HTERT RPE-1 (cell line): ENCODE measurements around the gene TM7SF3.
"Not testable (repeated sequence)": the region's sequence is repeated elsewhere in the genome, so short reads cannot be mapped to it uniquely, and the experiment has no call there.

Source experiments
- in situ Hi-C: fragments of 300-500 bp; cut with MboI; formaldehyde crosslinking; loops from 4 replicates; pipeline ENCODE4 v1.14.3; 2020; ENCODE audit warnings: low sequenced_read_pairs

The TM7SF3 gene

DNA sequence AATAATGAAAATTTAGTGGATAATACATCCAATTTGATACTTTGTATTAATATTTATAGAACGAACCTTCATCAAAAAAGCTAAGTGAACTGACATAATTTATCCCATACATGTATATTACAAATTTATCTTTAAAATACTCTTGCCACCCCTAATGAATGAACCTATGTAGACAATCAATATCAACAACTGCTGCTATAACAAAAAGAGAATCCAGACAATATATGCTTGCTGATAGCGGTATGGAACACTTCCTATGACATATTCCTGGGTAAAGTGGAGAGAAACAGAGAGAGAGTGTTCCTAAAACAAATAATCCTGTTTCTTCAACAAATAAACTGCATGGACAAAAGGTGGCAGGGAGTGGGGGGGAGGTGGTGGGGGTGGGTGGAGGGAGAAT lies 31.3 kb downstream of the TM7SF3 start:
- in situ Hi-C loops = no loop called here

DNA sequence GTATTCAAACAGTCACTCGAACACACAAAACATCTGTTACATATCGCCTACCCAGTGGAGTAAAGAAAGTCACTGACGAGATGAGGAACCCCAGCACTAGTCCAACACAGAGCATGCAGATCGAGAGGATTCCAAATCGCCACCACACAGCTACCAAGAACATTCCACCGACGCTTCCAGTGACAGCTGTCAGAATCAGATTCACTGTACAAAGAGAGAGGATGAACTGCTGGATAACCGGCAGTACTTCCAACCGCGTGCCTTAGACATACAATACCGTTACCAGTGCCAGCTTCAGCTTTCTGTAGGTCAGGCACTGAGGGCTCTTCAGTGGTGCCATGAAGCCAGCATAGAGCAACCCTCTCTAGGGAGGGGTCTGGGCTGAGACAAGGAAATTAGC lies 34.5 kb downstream of the TM7SF3 start:
- in situ Hi-C loops = no loop called here

DNA sequence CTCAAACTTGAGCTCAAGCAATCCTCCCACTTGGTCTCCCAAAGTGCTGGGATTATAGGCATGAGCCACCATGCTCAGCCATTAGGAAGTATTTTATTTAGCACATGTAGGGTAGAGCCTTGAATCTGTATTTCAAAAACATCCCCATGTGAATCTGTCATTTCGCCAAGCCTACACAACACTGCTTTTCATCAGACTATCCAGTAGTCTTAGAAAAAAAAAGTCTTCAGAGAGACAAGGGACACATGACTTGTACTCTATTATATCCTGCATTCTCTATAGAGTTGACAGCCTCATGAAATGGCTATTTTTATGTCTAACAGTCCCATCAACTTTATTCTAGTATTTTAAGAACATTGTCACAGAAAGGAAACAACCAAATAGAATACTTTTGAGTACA lies 35.4 kb downstream of the TM7SF3 start:
- in situ Hi-C loops = no loop called here

DNA sequence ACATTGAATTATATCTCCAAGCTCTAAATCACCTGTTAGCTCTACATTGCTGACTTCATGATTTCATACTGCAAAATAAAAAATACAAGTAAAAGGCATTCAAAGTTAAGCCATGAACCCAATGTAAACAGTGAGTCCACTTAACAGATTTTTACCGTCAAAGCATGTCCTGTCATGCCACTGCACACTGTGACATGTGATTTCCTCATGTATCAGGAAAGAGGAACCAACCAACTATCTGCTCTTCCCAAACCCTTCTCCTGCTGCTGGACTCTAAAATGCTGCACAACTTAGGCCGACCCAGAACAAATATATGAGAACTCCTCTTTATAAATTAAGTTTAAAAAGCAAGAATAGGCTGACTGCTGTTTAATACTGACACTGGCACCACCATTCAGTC lies 37.5 kb downstream of the TM7SF3 start:
- in situ Hi-C loops = no loop called here

DNA sequence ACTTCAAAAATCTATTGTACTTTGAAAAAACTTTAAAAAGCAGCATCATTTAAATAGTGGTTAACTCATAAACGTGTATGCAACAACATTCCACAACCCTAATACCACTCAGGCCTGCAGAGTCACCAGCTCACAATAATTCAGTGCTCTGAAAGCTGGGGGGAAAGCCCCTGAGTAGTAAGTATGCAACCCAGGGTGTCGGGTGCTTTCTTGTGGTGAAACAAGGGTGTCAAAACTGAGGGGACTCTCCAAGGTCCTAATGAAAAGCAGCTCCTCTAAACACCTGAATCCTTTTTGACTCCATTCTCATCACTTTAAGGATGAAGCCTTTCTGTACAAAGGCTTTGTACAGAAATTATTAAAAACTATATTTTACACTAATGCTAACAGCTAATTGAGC lies 42.2 kb downstream of the TM7SF3 start:
- in situ Hi-C loops = no loop called here

DNA sequence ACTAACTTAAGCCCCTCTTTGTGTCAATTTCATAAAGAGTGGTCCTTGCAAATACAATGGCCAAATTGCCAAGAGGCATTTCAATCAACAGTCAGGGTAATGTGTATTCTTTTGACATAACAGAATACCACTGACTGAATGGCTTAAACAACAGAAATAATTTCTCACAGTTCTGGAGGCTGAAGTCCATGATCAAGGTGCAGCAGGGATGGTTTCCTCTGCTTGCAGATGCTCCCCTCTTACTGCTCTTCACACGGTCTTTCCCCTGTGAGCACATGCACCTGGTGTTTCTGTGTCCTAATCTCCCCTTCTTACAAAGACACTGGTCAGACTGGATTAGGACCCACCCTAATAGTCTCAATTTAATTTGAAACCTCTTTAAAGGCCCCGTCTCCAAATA lies 44.0 kb downstream of the TM7SF3 start:
- in situ Hi-C loops = no loop called here

DNA sequence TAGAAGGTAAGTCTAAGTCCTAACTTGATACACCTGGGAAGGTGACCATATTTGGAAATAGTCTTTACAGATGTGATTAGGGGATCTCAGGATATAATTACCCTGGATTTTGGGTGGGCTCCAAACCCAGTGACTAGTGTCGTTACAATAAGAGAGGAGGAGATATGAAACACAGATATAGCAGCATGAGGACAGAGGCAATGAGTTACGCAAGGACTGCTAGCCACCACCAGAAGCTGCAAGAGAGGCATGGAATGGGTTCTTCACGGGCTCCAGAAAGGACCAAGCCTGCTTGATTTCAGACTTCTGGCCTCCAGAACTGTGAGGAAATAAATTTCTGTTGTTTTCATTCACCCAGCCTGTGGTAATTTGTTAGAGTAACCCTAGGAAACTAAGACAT lies 47.3 kb downstream of the TM7SF3 start:
- in situ Hi-C loops = no loop called here

DNA sequence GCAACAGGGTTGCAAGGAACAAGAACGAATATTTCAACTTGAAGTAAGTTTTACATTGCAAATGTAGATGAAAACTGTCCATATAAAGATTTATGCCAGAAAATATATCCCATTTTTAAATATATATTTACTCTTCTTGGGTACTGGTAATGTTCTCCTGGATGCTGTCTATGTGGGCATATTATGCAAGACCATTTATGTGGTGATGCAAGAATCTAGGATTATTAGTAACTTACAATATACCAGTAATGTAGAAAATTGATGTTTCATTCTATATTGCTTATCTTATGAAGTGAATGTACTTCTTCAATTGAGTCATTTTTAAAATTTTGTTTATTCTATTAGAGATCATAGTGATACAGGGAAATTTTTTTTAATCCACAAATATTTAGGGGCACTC lies 50.8 kb downstream of the TM7SF3 start:
- in situ Hi-C loops = no loop called here

DNA sequence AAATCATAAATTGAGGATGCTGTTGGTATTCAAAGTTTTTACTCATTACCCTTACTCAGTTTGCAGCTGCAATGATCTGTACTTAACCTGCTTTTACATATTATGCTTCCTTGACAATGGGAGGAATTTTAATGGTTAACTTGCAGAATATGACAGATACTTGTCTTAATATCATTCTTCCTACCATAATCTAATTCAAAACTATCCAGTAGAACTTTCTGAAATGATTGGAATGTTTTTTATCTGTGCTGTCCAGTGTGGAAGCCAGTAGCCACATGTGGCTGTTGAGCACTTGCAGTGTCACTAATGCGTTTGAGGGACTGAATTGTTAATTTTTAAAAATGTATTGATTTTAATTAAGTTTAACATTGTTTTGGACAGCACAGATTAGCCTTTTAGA lies 52.4 kb downstream of the TM7SF3 start:
- in situ Hi-C loops = no loop called here

DNA sequence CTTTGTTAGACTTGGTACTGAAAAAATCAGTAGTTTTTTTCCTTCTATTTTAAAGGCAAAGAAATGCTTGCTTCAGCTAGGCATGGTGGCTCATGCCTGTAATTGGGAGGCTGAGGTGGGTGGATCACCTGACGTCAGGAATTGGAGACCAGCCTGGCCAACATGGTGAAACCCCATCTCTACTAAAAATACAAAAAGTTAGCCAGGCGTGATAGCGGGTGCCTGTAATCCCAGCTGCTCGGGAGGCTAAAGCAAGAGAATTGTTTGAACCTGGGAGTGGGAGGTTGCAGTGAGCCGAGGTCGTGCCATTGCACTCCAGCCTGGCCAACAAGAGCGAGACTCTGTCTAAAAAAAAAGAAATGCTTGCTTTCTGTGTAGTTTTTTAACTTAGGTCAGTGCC lies 52.8 kb downstream of the TM7SF3 start:
- in situ Hi-C loops = not testable (repeated sequence)

DNA sequence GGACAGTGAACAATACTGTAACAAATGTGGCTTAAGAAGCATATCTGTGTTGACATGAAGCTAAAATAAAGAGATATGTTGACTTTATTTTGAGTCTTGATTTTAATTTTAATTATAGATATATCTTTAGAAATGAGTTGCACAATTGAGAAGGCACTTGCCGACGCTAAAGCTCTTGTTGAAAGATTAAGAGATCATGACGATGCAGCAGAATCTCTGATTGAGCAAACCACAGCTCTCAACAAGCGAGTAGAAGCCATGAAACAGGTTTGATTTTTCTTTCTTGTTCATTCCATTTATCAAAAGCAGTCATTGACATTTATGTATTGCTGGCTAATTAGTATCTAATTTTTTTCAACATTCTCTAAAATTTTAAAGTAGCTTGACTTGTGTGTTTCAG lies 60.2 kb downstream of the TM7SF3 start:
- in situ Hi-C loops = no loop called here

DNA sequence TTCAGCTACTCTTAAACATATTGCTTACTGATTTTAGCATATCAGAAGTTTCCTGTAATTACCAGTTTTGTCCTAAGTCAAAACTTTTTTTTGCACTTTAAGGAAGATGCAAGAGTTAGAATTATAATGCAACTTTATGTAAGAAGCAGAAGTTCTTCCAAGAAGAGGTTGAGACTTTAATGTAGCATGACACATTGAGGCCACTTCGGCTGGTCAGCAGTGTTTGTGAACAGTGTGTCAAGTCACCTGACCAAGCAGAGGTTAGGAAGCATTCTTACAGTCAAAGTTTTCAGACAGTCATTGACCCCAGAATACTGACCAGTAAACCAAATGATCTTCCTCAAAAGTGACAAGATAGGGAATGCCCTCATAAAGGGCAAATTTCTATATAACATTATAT lies 60.7 kb downstream of the TM7SF3 start:
- in situ Hi-C loops = no loop called here

DNA sequence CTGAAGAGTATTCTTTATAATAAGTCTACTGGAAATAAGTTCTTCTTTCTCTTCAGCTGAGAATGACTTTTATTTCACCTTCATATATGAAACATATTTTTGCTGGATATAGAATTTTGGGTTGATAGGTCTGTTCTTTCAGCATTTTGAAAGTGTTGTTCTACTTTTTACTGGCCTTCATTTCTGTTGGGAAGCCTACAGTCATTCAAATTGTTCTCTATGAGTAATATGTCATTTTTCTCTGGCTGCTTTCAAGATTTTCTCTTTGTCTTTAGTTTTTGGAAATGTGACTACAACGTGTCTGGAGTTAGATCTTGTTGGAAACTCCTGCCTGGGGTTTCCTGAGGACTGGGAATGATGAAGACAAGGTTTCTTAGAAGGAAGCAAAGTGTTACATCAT lies 65.9 kb downstream of the TM7SF3 start:
- in situ Hi-C loops = no loop called here

DNA sequence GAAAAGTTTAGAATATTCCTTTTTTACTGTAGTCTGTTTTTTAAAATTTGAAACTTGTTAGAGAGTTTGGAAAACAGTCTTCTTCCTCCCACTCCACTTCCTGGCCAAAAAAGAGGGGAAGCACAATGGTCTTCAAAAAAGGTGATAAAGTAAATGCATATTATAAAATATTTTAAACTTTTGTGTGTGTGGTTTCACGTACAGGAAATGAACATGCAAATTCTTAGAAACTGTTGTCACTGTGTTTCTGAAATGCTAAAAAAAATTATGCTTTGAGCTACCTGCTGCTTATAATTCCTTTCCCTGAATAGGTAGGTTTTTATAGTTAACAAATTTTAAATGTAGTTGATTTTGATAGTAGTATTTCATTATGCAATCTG lies 73.0 kb downstream of the TM7SF3 start:
- in situ Hi-C loops = no loop called here

DNA sequence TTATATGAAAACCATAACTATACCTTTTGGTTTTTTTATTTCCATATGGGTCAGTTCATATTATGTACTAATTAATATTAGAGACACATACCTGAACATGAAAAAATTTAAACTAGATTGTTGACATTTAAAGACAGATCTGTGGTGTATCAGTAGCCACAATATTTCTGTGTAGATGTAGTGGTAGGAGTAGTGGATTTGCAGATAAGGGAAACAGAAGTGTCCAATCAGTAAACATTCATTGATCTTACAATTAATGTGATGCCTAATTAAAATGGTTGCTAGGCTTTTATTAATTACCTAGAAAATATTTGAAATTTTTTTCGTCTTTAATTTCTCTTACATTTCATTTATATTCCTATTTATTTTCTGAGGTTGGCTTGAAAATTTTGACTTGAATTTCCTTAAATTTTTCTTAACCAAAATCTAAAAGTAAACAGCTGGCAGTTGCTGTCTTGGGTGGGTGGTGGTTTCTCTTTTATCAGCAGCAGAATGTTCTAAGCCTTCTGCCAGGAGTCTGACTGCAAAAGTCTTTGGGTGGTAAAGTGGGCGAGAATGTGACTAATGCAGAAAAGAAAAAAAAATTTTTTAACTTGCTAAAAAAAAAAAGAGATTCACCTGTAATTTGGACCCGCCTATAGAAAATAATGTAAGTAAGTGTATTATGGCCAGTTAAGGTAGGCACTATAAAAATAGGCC lies 73.5 kb downstream of the TM7SF3 start:
- in situ Hi-C loops = no loop called here

DNA sequence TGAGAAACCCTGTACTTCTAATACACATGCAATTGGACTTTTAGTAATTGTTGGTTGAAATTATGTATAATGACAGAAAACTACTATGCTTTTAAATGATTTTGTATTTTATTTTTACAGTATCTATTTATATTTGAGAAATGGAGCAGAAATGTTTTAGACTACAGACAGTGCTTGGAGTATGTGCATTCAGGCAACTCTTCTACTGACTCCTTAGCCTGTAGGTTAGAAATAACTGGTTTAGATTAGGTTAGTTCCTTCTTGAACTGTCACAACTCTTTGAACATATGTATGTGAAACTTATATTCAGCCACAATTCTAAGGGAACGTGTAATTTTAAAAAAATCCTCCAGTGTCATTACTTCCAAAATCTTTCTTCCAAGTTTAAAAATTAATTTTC lies 74.2 kb downstream of the TM7SF3 start:
- in situ Hi-C loops = no loop called here

DNA sequence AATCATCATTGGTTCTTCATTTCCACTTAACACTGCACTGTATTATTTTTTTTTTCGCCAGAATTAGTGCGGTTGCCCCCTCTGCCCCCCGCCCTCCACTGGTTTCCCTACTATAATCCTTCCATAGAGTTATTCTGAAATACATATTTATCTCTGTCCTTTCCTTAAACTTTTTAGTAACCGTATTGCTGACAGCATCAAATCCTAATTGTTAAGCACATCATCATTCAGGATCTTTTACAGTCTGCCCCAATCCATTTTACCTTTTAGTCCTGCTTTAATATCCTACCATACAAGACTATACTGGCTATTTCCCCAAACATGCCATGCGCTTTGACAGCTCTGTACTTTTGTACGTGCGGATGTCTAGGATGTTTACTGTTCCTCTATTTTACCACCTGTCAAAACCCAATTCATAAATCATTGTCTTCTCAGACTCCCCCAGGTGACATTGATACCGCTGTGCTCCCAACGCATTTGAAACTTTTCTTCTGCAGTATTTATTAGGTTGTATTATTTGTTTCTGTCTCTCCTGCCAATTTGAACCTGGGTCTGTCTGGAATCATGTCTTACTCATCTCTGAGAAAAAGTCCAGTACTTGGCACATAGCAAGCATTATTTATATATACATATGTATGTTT lies 74.9 kb downstream of the TM7SF3 start:
- in situ Hi-C loops = no loop called here

DNA sequence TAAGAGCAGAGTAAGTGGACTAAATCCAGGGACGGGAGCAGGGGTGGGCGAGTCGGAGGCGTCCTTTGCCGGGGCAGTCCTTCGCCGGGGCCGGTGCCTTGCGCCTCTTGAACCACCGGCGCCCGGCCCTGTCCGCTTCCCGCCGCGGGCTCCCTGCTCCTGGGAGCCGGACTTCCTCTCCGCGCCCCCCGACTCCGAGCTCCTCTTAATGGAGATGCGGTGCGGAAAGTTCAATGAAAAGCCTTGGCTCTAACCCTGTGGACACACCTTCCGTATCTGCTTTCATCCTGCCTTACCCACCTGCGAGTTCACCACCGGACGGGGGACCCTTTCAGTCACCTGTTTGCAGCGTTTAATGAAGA lies 75.5 kb downstream of the TM7SF3 start:
- in situ Hi-C loops = no loop called here

DNA sequence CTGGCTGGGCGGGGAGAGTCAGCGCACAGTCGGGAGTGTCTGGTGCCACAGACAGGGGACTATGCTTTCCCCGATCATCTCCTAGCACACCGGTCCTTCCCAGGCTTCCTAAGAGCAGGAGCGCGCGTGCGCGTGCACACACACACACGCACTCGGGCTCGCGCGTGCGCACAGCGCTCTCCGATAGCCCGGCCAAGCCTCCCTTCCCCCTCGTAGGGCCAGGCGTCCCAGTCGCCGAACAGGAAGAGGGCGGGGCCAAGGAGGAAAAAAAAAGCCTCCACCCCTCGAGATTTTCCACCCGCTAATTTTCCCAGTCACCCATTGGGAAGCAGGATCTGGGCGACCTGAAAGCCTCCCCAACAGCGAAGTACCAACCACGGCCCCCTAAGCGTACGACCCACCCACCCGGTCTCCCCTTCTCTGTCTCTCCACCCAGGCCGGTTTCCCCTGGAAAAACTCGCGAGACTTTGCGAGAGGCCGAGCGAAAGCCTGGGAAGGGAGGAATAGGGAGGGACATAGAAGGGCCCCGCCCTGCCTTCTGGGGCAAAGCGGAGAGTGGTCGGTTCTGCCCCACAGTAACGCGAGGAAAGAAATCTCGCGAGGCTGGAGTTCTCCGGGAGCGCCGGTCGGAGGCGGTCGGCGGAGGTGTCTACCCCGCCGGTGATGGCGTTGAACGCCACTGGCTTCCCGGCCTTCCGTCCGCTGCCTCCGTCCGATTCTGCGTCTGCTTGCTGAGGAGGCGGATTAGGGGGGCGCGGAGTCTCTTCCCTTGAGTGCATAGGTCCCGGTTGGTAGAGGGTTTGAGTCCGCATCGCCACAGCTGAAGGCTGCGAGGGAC lies 76.1 kb downstream of the TM7SF3 start, which contains the start of the genes FGFR1OP2 and INTS13:
Gene FGFR1OP2, plus strand, starts transcription at position 608 of the 838 bp plus-strand sequence. CDS start 15,689 bp downstream, outside the sequence.
Gene INTS13, minus strand, starts transcription at position 119 of the 838 bp plus-strand sequence. CDS start 1,178 bp downstream, outside the sequence.
- in situ Hi-C loops = no loop called here

DNA sequence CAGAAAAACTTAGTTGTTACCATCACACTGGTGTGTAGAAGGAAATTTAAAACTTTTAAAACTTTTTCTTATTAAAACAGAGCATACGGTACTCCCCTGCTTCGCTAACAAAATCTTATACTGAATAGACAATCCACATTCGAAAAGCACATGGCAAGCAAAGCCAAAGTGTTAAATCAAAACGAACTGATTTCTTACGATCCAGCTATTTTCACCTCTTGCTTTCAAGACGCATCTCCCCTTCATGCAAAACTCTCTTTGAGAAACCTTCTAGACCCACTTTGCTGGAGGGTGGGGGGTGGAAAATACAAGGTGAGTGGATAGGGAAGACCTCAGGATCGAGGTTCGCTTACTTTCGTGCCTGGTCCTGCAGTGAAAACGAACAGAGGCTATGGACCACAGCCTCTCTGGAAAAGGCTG lies 76.7 kb downstream of the TM7SF3 start:
- in situ Hi-C loops = no loop called here

DNA sequence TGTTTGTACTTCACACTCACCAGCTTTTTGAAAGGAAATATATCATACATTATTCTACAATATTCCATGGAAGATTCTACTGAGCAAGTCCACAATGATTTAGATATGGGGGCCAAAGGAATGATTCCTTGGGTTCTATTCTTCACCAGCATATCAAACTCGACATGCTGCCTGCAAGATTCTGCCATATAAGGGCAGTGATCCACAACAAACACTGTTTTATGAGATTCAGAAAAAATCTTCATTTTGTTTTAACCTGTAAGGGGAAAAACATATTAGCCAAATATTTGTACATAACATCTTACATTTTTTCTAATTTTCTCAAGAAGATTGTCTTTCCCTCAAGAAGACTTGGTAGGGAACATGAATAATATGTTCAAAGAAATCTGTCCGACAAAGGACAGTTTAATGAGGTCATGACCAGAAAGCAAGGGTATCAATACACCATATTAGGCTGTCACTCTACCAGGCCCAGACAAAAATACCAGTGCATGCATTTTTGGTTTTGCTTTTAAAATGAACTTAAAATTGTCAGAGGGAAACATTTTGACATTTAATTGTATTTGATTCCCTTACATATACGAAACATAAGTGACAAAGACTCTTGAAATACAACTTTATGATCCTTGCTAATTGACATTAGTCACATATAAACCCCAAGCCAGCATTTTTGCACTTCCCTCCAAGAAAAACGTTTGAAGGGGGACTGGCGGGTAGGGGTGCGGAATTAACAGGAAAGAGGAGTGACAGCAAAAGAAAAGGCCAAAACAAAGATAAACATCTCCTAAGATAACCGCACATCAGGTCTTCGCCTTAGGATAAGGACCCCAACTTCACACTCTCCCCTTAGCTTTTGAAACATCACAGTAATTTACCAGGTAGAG lies 77.4 kb downstream of the TM7SF3 start:
- in situ Hi-C loops = no loop called here
